ENCODE measurements around the gene DAAM2. TPM values are rescaled to one million over a fixed set of nuclear protein-coding genes. Genes with fewer than 3 reads are reported as not detected.

DAAM2 gene
- polyA plus RNA-seq, 2 of the 4 experiments (the other 2 are of a cell fraction), result not detected

GRCh38 chr6:39908838-39909583 lies 116.8 kb downstream of the DAAM2 start:
- ATAC-seq, result no peak
- no peak overlapping the region for H3K4me3 ChIP-seq
- no peak overlapping the region for H3K27ac ChIP-seq
- no peak for FAIRE-seq
- no peak for TF ChIP-seq ZFP36 (IDR thresholded peaks at IDR 0.05; ENCODE audit: borderline replicate concordance, partially characterized antibody)
- ChIA-PET POLR2A (no interaction called here), CTCF (no interaction called here)
- H3K4me2 ChIP-seq, result no peak overlapping the region
- no peak for DNase-seq (ENCODE audit: low read depth in 1 of 2, low spot score in 1 of 2)
- H3K9me3 ChIP-seq, result no peaks in the 10 kb centered on the region
- H3K4me1 ChIP-seq, result no peaks in the 10 kb centered on the region
- WGBS (ENCODE audit: missing lambda C conversion rate), result 63% methylated on average over 12 of the region's 13 CpGs

- Histone ChIP-seq H3K9me3 (no peaks in the 10 kb centered on the region), H3K4me1 (no peaks in the 10 kb centered on the region), H3K4me2 (no peak overlapping the region), H3K4me3 (no peak overlapping the region), H3K27ac (no peak overlapping the region)
- POLR2A ChIA-PET, result no interaction called here
- CTCF ChIA-PET, result no interaction called here
- no peak for FAIRE-seq
- TF ChIP-seq NFE2L2 (conservative IDR thresholded peaks at IDR 0.05; ENCODE audit: low read length) (no peak), KDM5A (IDR thresholded peaks at IDR 0.05) (no peak), BCL3 (IDR thresholded peaks at IDR 0.05) (no peak), CHD2 (IDR thresholded peaks at IDR 0.05; ENCODE audit: low read length, partially characterized antibody) (no peak), ESRRA (IDR thresholded peaks at IDR 0.05; ENCODE audit: borderline replicate concordance, low read length) (no peak)
- ATAC-seq, result no peak
- DNase-seq (ENCODE audit: low read depth in 1 of 2, low spot score in 1 of 2), result no peak
- WGBS (ENCODE audit: missing lambda C conversion rate), result 59% methylated on average over 4 of the region's 5 CpGs
Observed at GRCh38 chr6:39909701-39910100, 117.5 kb downstream of the DAAM2 start.

GRCh38 chr6:39910164-39910563 lies 118.0 kb downstream of the DAAM2 start:
- TF ChIP-seq USF2 (IDR thresholded peaks at IDR 0.05) (no peak), RAD21 (conservative IDR thresholded peaks at IDR 0.05 in 1 of 2, IDR thresholded peaks at IDR 0.05 in 1 of 2) (no peak), FOSB (CRISPR knock-in tag; IDR thresholded peaks at IDR 0.05) (no peak), ZSCAN20 (CRISPR knock-in tag; IDR thresholded peaks at IDR 0.05) (no peak), MAZ (IDR thresholded peaks at IDR 0.05; ENCODE audit: borderline replicate concordance, low read depth, low read length) (no peak), MAFK (IDR thresholded peaks at IDR 0.05; ENCODE audit: partially characterized antibody) (no peak), HMGXB4 (CRISPR knock-in tag; IDR thresholded peaks at IDR 0.05; ENCODE audit: borderline replicate concordance) (no peak), HES2 (IDR thresholded peaks at IDR 0.05) (no peak), MYC (IDR thresholded peaks at IDR 0.05; ENCODE audit: borderline replicate concordance, low read length) (no peak), TP53 (CRISPR knock-in tag; IDR thresholded peaks at IDR 0.05) (no peak), CEBPB (IDR thresholded peaks at IDR 0.05) (no peak), KDM1A (IDR thresholded peaks at IDR 0.05; ENCODE audit: low read depth) (no peak), HOXA7 (CRISPR knock-in tag; IDR thresholded peaks at IDR 0.05) (no peak), MAX (IDR thresholded peaks at IDR 0.05) (no peak), ZC3H11A (IDR thresholded peaks at IDR 0.05) (no peak), CTCF (IDR thresholded peaks at IDR 0.05) (no peak), E2F6 (IDR thresholded peaks at IDR 0.05; ENCODE audit: borderline replicate concordance, low read depth) (no peak), CBX2 (IDR thresholded peaks at IDR 0.05; ENCODE audit: borderline replicate concordance, low read depth) (no peak), NR3C1 (IDR thresholded peaks at IDR 0.05) (no peak), SREBF2 (IDR thresholded peaks at IDR 0.05) (no peak)
- no peak for ATAC-seq
- H3K4me3 ChIP-seq, result no peak overlapping the region
- CTCF ChIA-PET, result no interaction called here
- no peak overlapping the region for H3K27ac ChIP-seq
- no peak for FAIRE-seq
- no peaks in the 10 kb centered on the region for H3K9me3 ChIP-seq
- no peaks in the 10 kb centered on the region for H3K4me1 ChIP-seq
- DNase-seq (ENCODE audit: low read depth in 1 of 2, low spot score in 1 of 2), result no peak
- H3K4me2 ChIP-seq, result no peak overlapping the region
- POLR2A ChIA-PET, result no interaction called here
